Cardiac muscle cell (in vitro differentiated cells and primary cell): ENCODE data around the gene ZFAND5. TPM values are rescaled to one million over a fixed set of nuclear protein-coding genes. Genes with fewer than 3 reads are reported as not detected.

Source experiments
- DNase-seq, 2 donors: peaks; one replicate each; pipeline versions ENCODE4 v3.0.0 to v3.0.0-alpha.2; 2010 to 2017; ENCODE audit warnings: low read depth in 1 of 2, low spot score in 1 of 2
- H3K27ac ChIP-seq: fragments of 200-600 bp; sonication (generic); 2 replicates; pipeline ENCODE4 v1.5.1; 2016
- H3K27me3 ChIP-seq: fragments of 200-600 bp; sonication (generic); 2 replicates; pipeline ENCODE4 v1.6.0; 2016; ENCODE audit warnings: control low read depth
- H3K36me3 ChIP-seq: fragments of 200-600 bp; sonication (generic); 2 replicates; pipeline ENCODE4 v1.5.1; 2016; ENCODE audit warnings: control low read depth
- H3K4me1 ChIP-seq: fragments of 200-600 bp; sonication (generic); 2 replicates; pipeline ENCODE4 v1.8.1; 2017; ENCODE audit warnings: low read depth, mild to moderate bottlenecking, mixed run types
- H3K4me3 ChIP-seq: fragments of 200-600 bp; sonication (generic); 2 replicates; pipeline ENCODE4 v1.5.1; 2016; ENCODE audit warnings: mild to moderate bottlenecking
- H3K9me3 ChIP-seq: fragments of 200-600 bp; sonication (generic); 2 replicates; pipeline ENCODE4 v1.5.1; 2017; ENCODE audit warnings: low read depth, mild to moderate bottlenecking, control low read depth
- CTCF ChIP-seq: IDR thresholded peaks from 2 replicates; pipeline ENCODE4 v1.5.1; 2012; ENCODE audit warnings: low read depth, mild to moderate bottlenecking, low read length
- polyA plus RNA-seq: library from polyadenylated mRNA; unstranded; fragments of >200 nt; fragmentation: Nextera tagmentation; extraction: Ambion mirVana; gene quantifications from 2 replicates; pipeline ENCODE4 v1.2.1, GENCODE V29; 2016
- total RNA-seq: library from RNA; depleted of rRNA; stranded (reverse); fragments of >200 nt; gene quantifications from 2 replicates; pipeline ENCODE4 v1.2.3, GENCODE V29; 2016

Gene ZFAND5
- total RNA-seq (174 and 188 TPM in 2 replicates), polyA plus RNA-seq (152 and 173 TPM in 2 replicates)

GRCh38 chr9:72364679-72365524 is at the start of gene ZFAND5:
Gene ZFAND5, minus strand, starts transcription at chr9:72365208. Its CDS starts 4,430 bp downstream, at chr9:72360778.
- peak; percentile 16 for TF ChIP-seq CTCF
- H3K4me1 ChIP-seq, result peaks cover 33% of the 10 kb centered on the region
- no peaks in the 10 kb centered on the region for H3K9me3 ChIP-seq
- H3K4me3 ChIP-seq, result peak within 1 kb of the TSS; percentile 96
- peak within 1 kb of the TSS; percentile 100 for H3K27ac ChIP-seq
- H3K36me3 ChIP-seq, result peaks cover 3% of the 10 kb centered on the region
- no peaks in the 10 kb centered on the region for H3K27me3 ChIP-seq
- DNase-seq, result peak; percentile 98 to 99

DNA sequence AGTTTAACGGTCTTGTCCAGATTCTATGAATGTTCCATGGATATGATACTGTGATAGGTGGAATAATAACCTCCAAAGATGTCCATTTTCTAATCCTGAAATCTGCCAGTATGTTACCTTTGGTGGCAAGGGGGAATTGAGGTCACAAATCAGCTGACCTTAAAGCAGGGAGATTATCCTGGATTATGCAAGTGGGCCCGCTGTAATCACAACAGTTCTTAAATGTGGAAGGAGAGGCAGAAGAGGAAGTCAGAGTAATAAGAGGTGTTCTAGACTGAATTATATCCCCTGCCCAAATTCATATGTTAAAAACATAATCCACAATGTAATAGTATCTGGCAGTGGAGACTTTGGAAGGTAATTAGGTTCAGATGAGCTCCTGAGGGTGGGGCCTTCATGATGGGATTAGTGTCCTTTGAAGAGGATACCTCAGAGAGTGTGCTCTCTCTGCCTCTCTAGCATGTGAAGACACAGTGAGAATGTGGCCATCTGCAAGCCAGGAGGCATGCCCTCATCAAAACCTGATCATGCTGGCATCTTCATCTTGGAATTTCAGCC is 47.6 kb upstream of the ZFAND5 start:
- no peak for DNase-seq
- Histone ChIP-seq H3K4me3 (no peak overlapping the region), H3K4me1 (no peaks in the 10 kb centered on the region), H3K27ac (no peak overlapping the region), H3K9me3 (no peaks in the 10 kb centered on the region), H3K36me3 (no peaks in the 10 kb centered on the region), H3K27me3 (no peaks in the 10 kb centered on the region)
- TF ChIP-seq CTCF, result no peak

DNA sequence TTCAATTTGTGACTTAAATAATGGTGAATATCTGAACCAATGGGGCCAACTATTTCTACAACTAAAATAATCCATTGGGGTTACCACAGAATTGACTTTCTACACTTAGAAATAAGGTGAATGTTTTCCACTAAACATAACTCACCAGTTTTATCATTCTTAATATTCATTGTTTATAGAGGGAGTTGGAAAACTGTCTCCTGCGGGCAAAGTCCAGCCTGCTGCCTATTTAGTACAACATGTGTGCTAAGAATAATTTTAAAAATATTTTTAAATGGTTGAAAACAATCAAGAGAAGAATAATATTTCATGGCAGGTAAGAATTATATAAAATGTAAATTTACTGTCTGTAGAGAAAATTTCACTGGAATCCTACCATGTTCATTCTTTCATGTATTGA is 45.2 kb upstream of the ZFAND5 start:
- TF ChIP-seq CTCF, result no peak
- Histone ChIP-seq H3K27ac (no peak overlapping the region), H3K9me3 (no peaks in the 10 kb centered on the region), H3K4me3 (no peak overlapping the region), H3K4me1 (no peaks in the 10 kb centered on the region), H3K27me3 (no peaks in the 10 kb centered on the region), H3K36me3 (no peaks in the 10 kb centered on the region)
- no peak for DNase-seq

- H3K27ac ChIP-seq, result no peak overlapping the region
- DNase-seq, result no peak
- H3K27me3 ChIP-seq, result no peaks in the 10 kb centered on the region
- no peak for TF ChIP-seq CTCF
- no peaks in the 10 kb centered on the region for H3K4me1 ChIP-seq
- H3K36me3 ChIP-seq, result no peaks in the 10 kb centered on the region
- no peak overlapping the region for H3K4me3 ChIP-seq
- H3K9me3 ChIP-seq, result no peaks in the 10 kb centered on the region
Measured at GRCh38 chr9:72407114-72407513, 42.1 kb upstream of the ZFAND5 start.

DNA sequence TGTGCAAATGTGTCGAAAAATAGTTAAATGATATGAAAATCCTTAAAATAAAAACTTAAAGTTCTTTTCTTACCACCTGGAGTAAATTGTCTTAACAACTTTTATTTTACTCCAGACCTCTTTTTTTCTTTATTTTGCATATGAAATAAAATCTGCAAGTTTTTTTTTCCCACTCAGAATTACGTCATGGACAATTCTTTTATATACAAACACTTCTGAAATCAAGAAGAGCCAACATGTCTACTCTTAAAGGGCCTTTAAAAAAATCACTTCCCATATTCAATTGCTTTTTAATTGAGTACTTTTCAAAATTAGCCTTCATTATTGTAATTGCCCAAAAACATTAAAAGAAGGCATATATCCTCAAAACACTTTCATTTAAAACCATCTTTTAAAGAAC is 37.7 kb upstream of the ZFAND5 start:
- H3K27ac ChIP-seq, result no peak overlapping the region
- H3K36me3 ChIP-seq, result no peaks in the 10 kb centered on the region
- no peak for DNase-seq
- no peak for TF ChIP-seq CTCF
- H3K27me3 ChIP-seq, result no peaks in the 10 kb centered on the region
- no peak overlapping the region for H3K4me3 ChIP-seq
- no peaks in the 10 kb centered on the region for H3K4me1 ChIP-seq
- H3K9me3 ChIP-seq, result no peaks in the 10 kb centered on the region
